Activated CD8-positive, alpha-beta T cell treated with anti-CD3 and anti-CD28 coated beads, Interleukin-2, amount 10 ng/mL, durations not matched to agents 7 days and 5 days (primary cell): ENCODE results near the gene ACOX2. TPM values are rescaled to one million over a fixed set of nuclear protein-coding genes. Genes with fewer than 3 reads are reported as not detected.

ENCODE experiments used
- ATAC-seq: fragments of 150-1000 bp; cut with Tn5 transposase; one replicate; pipeline ENCODE4 v1.10.0; 2021; ENCODE audit warnings: moderate library complexity
- CTCF ChIA-PET: fragments of 350-600 bp; sonication (Branson Sonifier 250); formaldehyde crosslinking; loops from one replicate; lab custom pipeline; 2021; ENCODE audit warnings: antibody characterized with exemption; lab: Charles Lee
- POLR2A ChIA-PET: fragments of 350-600 bp; sonication (Branson Sonifier 250); formaldehyde crosslinking; loops from one replicate; lab custom pipeline; 2021; ENCODE audit warnings: antibody characterized with exemption; lab: Charles Lee
- DNase-seq: peaks from one replicate; pipeline ENCODE4 v3.0.0-alpha.2; 2020
- H3K27ac Mint-ChIP-seq: one replicate; pipeline ENCODE4 v1.8.0; 2021; ENCODE audit warnings: mild to moderate bottlenecking, mixed read lengths
- H3K27me3 Mint-ChIP-seq: one replicate; pipeline ENCODE4 v1.8.0; 2021; ENCODE audit warnings: low read depth, mixed read lengths
- H3K36me3 Mint-ChIP-seq: one replicate; pipeline ENCODE4 v1.8.0; 2021; ENCODE audit warnings: low read depth, mixed read lengths
- H3K4me1 Mint-ChIP-seq: one replicate; pipeline ENCODE4 v1.8.0; 2021; ENCODE audit warnings: low read depth, mixed read lengths
- H3K4me3 Mint-ChIP-seq: one replicate; pipeline ENCODE4 v1.8.0; 2021; ENCODE audit warnings: mild to moderate bottlenecking, mixed read lengths
- H3K9me3 Mint-ChIP-seq: one replicate; pipeline ENCODE4 v1.8.0; 2022; ENCODE audit warnings: mixed read lengths; ENCODE audit not compliant: insufficient read depth
- total RNA-seq, 2 experiments: library from RNA; stranded (reverse); gene quantifications; one replicate each; pipeline ENCODE4 v1.2.3, GENCODE V29; 2021

ACOX2 gene
- total RNA-seq, 2 experiments from 2014 or later = not detected

- ATAC-seq = no peak
- H3K27me3 Mint-ChIP-seq = peaks cover 9% of the 10 kb centered on the region
- ChIA-PET POLR2A (no interaction called here), CTCF (no interaction called here)
- H3K36me3 Mint-ChIP-seq = no peaks in the 10 kb centered on the region
- no peaks in the 10 kb centered on the region for H3K9me3 Mint-ChIP-seq
- DNase-seq = no peak
- no peaks in the 10 kb centered on the region for H3K4me1 Mint-ChIP-seq
- H3K27ac Mint-ChIP-seq = no peak overlapping the region
- H3K4me3 Mint-ChIP-seq = no peak overlapping the region
Observed at GRCh38 chr3:58574682-58575081, 37.7 kb upstream of the ACOX2 start.

- ChIA-PET POLR2A (no interaction called here), CTCF (interaction anchor here (1.4 kb wide), 1 partner anchor 9 kb away, joined by 3 read pairs; no protein-coding TSS in a partner anchor)
- Mint-ChIP-seq H3K9me3 (no peaks in the 10 kb centered on the region), H3K4me1 (no peaks in the 10 kb centered on the region), H3K4me3 (no peak overlapping the region), H3K36me3 (no peaks in the 10 kb centered on the region), H3K27ac (no peak overlapping the region), H3K27me3 (peaks cover 9% of the 10 kb centered on the region)
- DNase-seq (no peak), ATAC-seq (no peak)
Observed at GRCh38 chr3:58574106-58574505, 37.1 kb upstream of the ACOX2 start.

DNA sequence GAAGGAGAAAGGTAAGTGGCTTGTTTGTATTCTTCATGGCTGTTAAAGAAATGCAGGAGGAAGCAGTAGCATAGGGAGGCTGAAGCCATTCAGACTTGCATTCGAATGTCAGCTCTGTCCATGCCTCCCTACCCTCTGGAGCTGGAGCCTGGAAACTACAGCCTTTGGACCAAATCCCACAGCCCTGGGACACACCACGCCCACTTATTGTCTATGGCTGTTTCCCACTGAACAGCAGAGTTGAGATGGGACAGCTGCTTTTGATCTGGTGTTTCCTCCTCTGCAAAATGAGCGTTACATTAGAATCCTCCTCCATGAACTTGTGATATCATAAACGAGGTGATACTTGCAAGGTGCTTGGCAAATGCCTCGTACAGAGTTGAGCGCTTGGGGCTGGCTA lies 36.6 kb upstream of the ACOX2 start:
- peaks cover 6% of the 10 kb centered on the region for H3K27me3 Mint-ChIP-seq
- H3K36me3 Mint-ChIP-seq = no peaks in the 10 kb centered on the region
- H3K4me1 Mint-ChIP-seq = peaks cover 3% of the 10 kb centered on the region
- ATAC-seq (no peak), DNase-seq (no peak)
- CTCF ChIA-PET = interaction anchor here (0.8 to 1.4 kb wide), 3 partner anchors 9 to 57 kb away, joined by 3 to 6 read pairs (median 4); no protein-coding TSS in a partner anchor
- no peak overlapping the region for H3K27ac Mint-ChIP-seq
- H3K9me3 Mint-ChIP-seq = no peaks in the 10 kb centered on the region
- H3K4me3 Mint-ChIP-seq = no peak overlapping the region
- POLR2A ChIA-PET = no interaction called here

DNA sequence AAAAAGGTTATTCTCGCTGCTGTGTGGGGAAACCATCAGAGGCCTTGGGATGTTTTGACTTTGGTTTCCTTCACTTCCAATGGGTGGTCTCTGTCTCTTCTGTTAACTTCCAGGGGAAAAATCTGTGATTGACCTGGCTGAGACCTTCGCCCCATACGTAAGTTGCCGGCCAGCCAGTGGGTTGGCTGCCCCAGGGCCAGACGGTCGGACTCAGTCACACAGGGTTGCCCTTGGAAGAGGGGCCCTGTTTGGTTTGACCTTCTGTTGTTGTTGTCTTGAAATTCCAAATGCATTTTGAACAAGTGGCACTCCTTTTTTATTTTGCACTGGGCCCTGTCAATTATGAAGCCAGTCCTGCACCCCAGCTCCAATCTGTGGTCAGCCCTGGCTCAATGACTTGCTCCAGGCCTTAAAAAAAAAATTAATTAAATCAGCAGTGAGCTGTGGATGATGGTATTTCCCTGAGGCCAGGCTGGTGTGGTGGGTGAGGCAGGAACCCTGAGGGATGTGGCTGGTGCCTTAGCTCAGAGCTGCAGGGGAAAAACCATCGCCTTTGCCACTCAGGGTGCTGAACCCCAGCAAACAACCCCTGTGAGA lies 35.7 kb upstream of the ACOX2 start:
- H3K27ac Mint-ChIP-seq = no peak overlapping the region
- CTCF ChIA-PET = interaction anchor here (0.8 to 1.4 kb wide), 3 partner anchors 8 to 58 kb away, joined by 3 to 6 read pairs (median 4); no protein-coding TSS in a partner anchor
- H3K27me3 Mint-ChIP-seq = peaks cover 6% of the 10 kb centered on the region
- no peak overlapping the region for H3K4me3 Mint-ChIP-seq
- POLR2A ChIA-PET = no interaction called here
- peaks cover 4% of the 10 kb centered on the region for H3K4me1 Mint-ChIP-seq
- DNase-seq (no peak), ATAC-seq (no peak)
- no peaks in the 10 kb centered on the region for H3K36me3 Mint-ChIP-seq
- no peaks in the 10 kb centered on the region for H3K9me3 Mint-ChIP-seq

DNA sequence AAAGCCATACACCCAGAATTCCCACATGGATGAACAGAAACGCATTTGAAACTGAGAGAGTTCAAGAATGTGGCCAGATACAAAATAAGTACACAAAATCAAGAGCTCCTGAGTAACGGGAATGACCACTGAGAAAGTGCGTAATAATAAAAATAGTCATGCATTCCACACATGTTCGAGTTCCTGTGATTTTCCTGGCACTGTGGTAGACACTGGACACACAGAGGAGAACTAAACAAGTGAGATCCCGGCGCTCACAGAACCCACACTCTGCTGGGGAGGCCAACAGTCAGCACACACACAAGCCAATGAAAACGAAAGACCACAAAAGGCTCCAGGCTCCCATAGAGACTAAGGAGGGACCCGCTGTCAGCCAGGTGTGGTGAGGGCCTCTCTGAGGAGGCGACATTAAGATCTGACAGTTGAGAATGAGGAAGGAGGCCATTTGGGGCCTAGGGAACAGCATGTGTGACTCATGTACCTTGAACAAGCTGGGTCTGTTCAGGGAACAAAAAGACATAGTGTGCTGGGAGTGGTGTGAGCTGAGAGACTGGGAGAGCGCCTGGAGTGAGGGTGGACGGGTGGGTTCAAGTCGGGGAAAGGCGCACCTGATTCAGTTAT lies 35.1 kb upstream of the ACOX2 start:
- H3K27ac Mint-ChIP-seq = no peak overlapping the region
- H3K4me3 Mint-ChIP-seq = no peak overlapping the region
- CTCF ChIA-PET = no interaction called here
- no peak for DNase-seq
- POLR2A ChIA-PET = no interaction called here
- no peaks in the 10 kb centered on the region for H3K36me3 Mint-ChIP-seq
- peaks cover 4% of the 10 kb centered on the region for H3K4me1 Mint-ChIP-seq
- ATAC-seq = no peak
- peaks cover 6% of the 10 kb centered on the region for H3K27me3 Mint-ChIP-seq
- H3K9me3 Mint-ChIP-seq = no peaks in the 10 kb centered on the region

DNA sequence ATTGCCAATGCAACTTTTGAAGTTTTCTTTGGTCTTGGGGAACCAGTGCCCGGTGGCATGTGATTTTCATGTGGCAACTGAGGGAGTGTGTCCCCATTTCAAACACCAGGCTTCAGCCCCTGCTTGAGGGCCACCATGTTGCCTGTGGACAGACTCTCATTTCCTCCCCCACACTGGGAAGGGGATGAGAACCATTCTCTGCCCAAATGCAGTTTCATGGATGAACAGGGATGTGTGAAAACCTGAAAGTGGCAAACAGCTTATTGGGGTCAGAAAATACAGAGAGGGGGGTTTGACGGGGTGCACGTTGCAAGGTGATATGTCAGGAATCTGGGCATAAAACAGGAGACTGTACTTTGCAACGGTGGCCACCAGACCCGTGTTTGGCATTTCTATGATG lies 33.9 kb upstream of the ACOX2 start:
- DNase-seq = no peak
- no peak for ATAC-seq
- peaks cover 4% of the 10 kb centered on the region for H3K4me1 Mint-ChIP-seq
- POLR2A ChIA-PET = no interaction called here
- H3K36me3 Mint-ChIP-seq = no peaks in the 10 kb centered on the region
- no peak overlapping the region for H3K27ac Mint-ChIP-seq
- H3K27me3 Mint-ChIP-seq = peaks cover 3% of the 10 kb centered on the region
- CTCF ChIA-PET = interaction anchor here (4.4 to 5.7 kb wide), 2 partner anchors 14 to 60 kb away, joined by 27 to 60 read pairs; no protein-coding TSS in a partner anchor
- H3K4me3 Mint-ChIP-seq = no peak overlapping the region
- no peaks in the 10 kb centered on the region for H3K9me3 Mint-ChIP-seq

GRCh38 chr3:58569287-58570001 lies 32.5 kb upstream of the ACOX2 start:
- CTCF ChIA-PET = interaction anchor here (0.6 to 5.7 kb wide), 9 partner anchors 12 to 263 kb away, joined by 3 to 60 read pairs (median 3); partner anchors contain the start of genes HTD2 and RPP14
- ATAC-seq (no peak), DNase-seq (no peak)
- Mint-ChIP-seq H3K27ac (no peak overlapping the region), H3K27me3 (peaks cover 3% of the 10 kb centered on the region), H3K36me3 (no peaks in the 10 kb centered on the region), H3K9me3 (no peaks in the 10 kb centered on the region), H3K4me1 (peaks cover 4% of the 10 kb centered on the region), H3K4me3 (no peak overlapping the region)
- POLR2A ChIA-PET = no interaction called here

GRCh38 chr3:58568572-58569286 lies 31.7 kb upstream of the ACOX2 start:
- Mint-ChIP-seq H3K9me3 (no peaks in the 10 kb centered on the region), H3K4me1 (peaks cover 4% of the 10 kb centered on the region), H3K4me3 (no peak overlapping the region), H3K27me3 (peaks cover 3% of the 10 kb centered on the region), H3K36me3 (no peaks in the 10 kb centered on the region), H3K27ac (no peak overlapping the region)
- ATAC-seq (peak; percentile 65), DNase-seq (peak; percentile 79)
- CTCF ChIA-PET = interaction anchor here (0.6 to 5.7 kb wide), 12 partner anchors 12 to 261 kb away, joined by 3 to 60 read pairs (median 3); no protein-coding TSS in a partner anchor
- POLR2A ChIA-PET = no interaction called here

GRCh38 chr3:58567251-58567515 lies 30.2 kb upstream of the ACOX2 start:
- no peaks in the 10 kb centered on the region for H3K36me3 Mint-ChIP-seq
- no peak overlapping the region for H3K27ac Mint-ChIP-seq
- no peaks in the 10 kb centered on the region for H3K9me3 Mint-ChIP-seq
- peaks cover 3% of the 10 kb centered on the region for H3K27me3 Mint-ChIP-seq
- ChIA-PET POLR2A (no interaction called here), CTCF (interaction anchor here (1.3 to 5.7 kb wide), 4 partner anchors 10 to 259 kb away, joined by 3 to 60 read pairs (median 15); no protein-coding TSS in a partner anchor)
- DNase-seq (no peak), ATAC-seq (no peak)
- peaks cover 4% of the 10 kb centered on the region for H3K4me1 Mint-ChIP-seq
- no peak overlapping the region for H3K4me3 Mint-ChIP-seq

DNA sequence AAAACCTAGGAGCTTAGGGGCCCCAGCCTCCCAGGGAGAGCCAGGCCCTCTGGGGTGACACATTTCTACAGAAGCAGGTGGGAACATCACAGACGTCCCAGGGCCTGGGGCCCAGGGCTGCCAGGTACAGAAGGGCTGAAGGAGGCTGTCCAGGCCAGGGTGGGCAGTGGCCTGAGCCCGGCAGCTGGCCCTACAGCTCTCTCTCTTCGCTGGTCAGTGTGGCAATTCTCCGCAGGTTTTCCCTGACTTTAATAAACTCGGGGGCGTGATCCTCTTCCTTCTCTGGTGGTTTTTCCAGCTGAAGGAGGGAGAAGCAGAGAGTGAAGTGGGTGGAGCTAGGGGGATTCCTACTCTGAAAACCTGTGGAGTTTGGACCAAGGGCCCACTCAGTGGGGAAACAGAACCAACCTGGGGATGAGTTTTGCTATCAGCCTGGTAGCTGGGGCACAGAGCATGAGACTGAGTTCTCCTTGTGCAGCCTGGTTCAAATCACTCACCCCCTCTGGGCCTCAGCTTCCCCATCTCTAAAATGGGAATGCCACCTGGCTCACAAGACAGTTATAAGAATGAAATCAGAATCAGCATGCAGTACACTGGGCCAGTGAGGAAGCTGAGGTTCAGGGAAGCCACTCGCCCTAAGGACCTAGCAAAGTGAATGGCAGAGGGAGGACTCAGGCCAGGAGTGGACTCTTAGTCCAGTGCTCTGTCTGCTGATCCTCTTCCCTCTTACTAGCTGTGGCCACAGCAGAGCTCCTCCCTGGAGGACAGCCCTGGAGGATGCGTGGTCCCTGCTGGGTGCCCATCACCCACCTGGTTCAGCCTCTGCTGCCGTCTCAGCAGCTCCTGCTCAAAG lies 29.6 kb upstream of the ACOX2 start:
- Mint-ChIP-seq H3K4me3 (no peak overlapping the region), H3K27ac (no peak overlapping the region), H3K4me1 (peaks cover 4% of the 10 kb centered on the region), H3K36me3 (no peaks in the 10 kb centered on the region), H3K27me3 (peaks cover 1% of the 10 kb centered on the region), H3K9me3 (no peaks in the 10 kb centered on the region)
- CTCF ChIA-PET = interaction anchor here (1.3 to 5.7 kb wide), 4 partner anchors 10 to 259 kb away, joined by 3 to 60 read pairs (median 15); no protein-coding TSS in a partner anchor
- ATAC-seq (no peak), DNase-seq (no peak)
- POLR2A ChIA-PET = interaction anchor here (0.5 kb wide), 1 partner anchor 172 kb away, joined by 3 read pairs; no protein-coding TSS in a partner anchor
